Measurements from ENCODE around the gene NOS1AP.

DNA sequence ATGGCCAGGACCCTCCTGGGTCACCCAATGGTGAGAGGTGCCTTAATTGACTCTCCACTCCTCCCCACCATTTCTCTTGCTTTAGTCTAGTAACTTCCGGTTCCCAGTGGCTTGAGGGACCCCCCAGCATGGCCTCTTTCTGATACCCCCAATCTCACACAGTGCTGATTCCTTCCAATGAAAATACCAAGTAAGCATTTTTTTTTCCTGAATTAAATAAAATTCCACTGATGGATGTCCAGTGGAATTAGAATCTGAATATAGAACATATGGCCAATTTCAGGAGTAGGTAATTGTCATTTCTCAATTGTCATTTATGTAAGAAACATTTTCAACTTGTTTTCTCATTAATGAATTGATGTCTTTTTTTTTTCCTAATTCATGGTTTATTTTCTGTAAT lies 9.5 kb downstream of the NOS1AP start:
- TF ChIP-seq, protein P1, sequence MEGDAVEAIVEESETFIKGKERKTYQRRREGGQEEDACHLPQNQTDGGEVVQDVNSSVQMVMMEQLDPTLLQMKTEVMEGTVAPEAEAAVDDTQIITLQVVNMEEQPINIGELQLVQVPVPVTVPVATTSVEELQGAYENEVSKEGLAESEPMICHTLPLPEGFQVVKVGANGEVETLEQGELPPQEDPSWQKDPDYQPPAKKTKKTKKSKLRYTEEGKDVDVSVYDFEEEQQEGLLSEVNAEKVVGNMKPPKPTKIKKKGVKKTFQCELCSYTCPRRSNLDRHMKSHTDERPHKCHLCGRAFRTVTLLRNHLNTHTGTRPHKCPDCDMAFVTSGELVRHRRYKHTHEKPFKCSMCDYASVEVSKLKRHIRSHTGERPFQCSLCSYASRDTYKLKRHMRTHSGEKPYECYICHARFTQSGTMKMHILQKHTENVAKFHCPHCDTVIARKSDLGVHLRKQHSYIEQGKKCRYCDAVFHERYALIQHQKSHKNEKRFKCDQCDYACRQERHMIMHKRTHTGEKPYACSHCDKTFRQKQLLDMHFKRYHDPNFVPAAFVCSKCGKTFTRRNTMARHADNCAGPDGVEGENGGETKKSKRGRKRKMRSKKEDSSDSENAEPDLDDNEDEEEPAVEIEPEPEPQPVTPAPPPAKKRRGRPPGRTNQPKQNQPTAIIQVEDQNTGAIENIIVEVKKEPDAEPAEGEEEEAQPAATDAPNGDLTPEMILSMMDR (IDR thresholded peaks at IDR 0.05) = no peak
- TF ChIP-seq POLR2A (IDR thresholded peaks at IDR 0.05; ENCODE audit: low read depth) (no peak), POLR2AphosphoS5 (IDR thresholded peaks at IDR 0.05) (no peak)

Data from esophagus muscularis mucosa (tissue), 3 donors.